ENCODE measurements around the gene HPX. TPM values are rescaled to one million over a fixed set of nuclear protein-coding genes. Genes with fewer than 3 reads are reported as not detected.
"Not testable (repeated sequence)": the region's sequence is repeated elsewhere in the genome, so short reads cannot be mapped to it uniquely, and the experiment has no call there.

HPX gene
- total RNA-seq, 6 experiments from 2014 or later, result 0.29 to 0.76 (median 0.55) TPM

DNA sequence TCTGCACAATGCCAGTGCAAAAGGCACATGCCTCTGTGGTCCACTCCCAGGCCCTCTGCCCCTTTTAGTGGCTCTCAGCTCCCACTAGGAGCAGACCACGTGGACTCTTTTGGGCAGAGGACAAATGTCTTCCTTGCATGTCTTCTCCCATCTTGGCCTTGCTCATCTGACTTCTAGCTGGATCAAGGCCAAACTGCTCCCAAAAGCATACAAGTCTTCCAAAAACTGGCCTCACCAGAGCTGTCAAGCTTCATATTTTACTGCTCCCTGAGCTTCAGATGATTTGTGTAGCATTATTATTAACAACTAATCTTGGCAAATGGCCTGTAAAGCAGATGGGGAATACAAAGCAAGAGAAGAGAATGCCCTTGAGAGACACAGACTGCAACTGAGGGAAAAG is 43.6 kb downstream of the HPX start:
- Mint-ChIP-seq H3K9me3 (no peaks in the 10 kb centered on the region), H3K27me3 (ENCODE audit: insufficient read depth) (no peaks in the 10 kb centered on the region), H3K27ac (peak overlapping the region; percentile 72), H3K4me3 (no peak overlapping the region; the same call in 1 of the 2 replicates), H3K36me3 (ENCODE audit: low read depth) (peaks cover 13% of the 10 kb centered on the region), H3K4me1 (ENCODE audit: low read depth) (peaks cover 34% of the 10 kb centered on the region)
- DNase-seq, result peak; percentile 12
- TF ChIP-seq, protein P1, sequence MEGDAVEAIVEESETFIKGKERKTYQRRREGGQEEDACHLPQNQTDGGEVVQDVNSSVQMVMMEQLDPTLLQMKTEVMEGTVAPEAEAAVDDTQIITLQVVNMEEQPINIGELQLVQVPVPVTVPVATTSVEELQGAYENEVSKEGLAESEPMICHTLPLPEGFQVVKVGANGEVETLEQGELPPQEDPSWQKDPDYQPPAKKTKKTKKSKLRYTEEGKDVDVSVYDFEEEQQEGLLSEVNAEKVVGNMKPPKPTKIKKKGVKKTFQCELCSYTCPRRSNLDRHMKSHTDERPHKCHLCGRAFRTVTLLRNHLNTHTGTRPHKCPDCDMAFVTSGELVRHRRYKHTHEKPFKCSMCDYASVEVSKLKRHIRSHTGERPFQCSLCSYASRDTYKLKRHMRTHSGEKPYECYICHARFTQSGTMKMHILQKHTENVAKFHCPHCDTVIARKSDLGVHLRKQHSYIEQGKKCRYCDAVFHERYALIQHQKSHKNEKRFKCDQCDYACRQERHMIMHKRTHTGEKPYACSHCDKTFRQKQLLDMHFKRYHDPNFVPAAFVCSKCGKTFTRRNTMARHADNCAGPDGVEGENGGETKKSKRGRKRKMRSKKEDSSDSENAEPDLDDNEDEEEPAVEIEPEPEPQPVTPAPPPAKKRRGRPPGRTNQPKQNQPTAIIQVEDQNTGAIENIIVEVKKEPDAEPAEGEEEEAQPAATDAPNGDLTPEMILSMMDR (IDR thresholded peaks at IDR 0.05), result no peak

DNA sequence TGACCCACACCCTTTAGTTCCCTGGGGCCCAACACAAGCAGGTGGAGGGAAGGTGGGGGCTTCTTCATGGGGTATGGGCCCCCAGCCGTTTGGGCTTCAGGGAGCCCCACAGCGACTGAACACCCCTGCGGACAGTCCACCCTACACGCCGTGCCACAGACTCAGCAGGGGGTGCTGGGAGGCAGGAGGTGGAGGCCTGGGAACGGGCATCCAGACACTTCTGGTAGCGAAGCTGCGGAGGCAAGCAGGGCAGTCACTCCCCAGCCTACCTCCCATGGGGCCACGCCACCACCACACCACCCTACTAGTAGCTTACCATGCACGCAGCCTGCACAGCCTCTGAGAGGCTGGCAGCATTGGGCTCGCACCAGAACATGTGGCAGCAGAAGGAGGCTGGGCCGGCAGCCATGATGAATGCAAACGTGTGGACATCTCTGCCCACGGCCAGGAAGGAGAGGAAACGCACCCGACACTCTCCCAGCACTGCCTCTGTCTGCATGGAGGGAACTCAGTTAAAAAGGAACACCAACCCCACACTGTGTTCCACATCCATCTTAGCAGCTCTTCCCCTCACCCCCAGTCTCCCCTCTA is 45.2 kb downstream of the HPX start:
- H3K36me3 Mint-ChIP-seq (ENCODE audit: low read depth), result peaks cover 13% of the 10 kb centered on the region
- H3K9me3 Mint-ChIP-seq, result no peaks in the 10 kb centered on the region
- peaks cover 43% of the 10 kb centered on the region for H3K4me1 Mint-ChIP-seq (ENCODE audit: low read depth)
- no peaks in the 10 kb centered on the region for H3K27me3 Mint-ChIP-seq (ENCODE audit: insufficient read depth)
- TF ChIP-seq, protein P1 (IDR thresholded peaks at IDR 0.05), result no peak
- no peak overlapping the region for H3K4me3 Mint-ChIP-seq
- no peak for DNase-seq
- H3K27ac Mint-ChIP-seq, result no peak overlapping the region

DNA sequence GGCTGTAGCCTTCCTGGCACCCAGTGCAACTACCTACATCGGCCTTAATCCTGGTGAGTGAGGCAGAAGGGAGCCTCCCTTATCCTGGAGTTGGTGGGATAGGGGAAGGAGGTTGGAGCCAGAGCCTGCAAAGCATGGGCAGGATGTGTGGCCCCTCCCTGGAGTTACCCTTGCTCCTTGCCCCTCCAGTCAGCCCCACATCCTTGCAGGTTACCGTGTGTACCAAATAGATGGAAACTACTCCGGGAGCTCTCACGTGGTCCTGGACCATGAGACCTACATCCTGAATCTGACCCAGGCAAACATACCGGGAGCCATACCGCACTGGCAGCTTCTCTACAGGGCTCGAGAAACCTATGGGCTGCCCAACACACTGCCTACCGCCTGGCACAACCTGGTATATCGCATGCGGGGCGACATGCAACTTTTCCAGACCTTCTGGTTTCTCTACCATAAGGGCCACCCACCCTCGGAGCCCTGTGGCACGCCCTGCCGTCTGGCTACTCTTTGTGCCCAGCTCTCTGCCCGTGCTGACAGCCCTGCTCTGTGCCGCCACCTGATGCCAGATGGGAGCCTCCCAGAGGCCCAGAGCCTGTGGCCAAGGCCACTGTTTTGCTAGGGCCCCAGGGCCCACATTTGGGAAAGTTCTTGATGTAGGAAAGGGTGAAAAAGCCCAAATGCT is 46.7 kb downstream of the HPX start:
- Mint-ChIP-seq H3K9me3 (no peaks in the 10 kb centered on the region), H3K27ac (no peak overlapping the region), H3K36me3 (ENCODE audit: low read depth) (peaks cover 8% of the 10 kb centered on the region), H3K4me3 (no peak overlapping the region), H3K27me3 (ENCODE audit: insufficient read depth) (no peaks in the 10 kb centered on the region), H3K4me1 (ENCODE audit: low read depth) (peaks cover 52% of the 10 kb centered on the region)
- DNase-seq, result no peak
- TF ChIP-seq, protein P1 (IDR thresholded peaks at IDR 0.05), result no peak

DNA sequence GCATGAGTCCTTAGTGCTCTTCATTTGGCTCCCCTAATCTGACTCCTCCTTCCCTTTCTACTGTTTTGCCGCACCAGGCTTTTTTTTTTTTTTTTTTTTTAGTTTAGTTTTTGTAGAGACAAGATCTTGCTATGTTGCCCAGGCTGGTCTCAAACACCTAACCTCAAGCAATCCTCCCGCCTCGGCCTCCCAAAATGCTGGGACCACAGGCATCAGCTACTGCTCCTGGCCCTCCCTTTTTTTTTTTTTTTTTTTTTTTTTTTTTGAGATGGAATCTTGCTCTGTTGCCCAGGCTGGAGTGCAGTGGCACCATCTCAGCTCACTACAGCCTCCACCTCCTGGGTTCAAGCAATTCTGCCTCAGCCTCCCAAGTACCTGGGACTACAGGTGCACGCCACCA is 48.5 kb downstream of the HPX start:
- DNase-seq; H3K27me3 Mint-ChIP-seq (ENCODE audit: insufficient read depth); H3K4me3 Mint-ChIP-seq; H3K9me3 Mint-ChIP-seq; H3K27ac Mint-ChIP-seq; H3K36me3 Mint-ChIP-seq (ENCODE audit: low read depth): not testable (repeated sequence)
- peaks cover 57% of the 10 kb centered on the region for H3K4me1 Mint-ChIP-seq (ENCODE audit: low read depth)

DNA sequence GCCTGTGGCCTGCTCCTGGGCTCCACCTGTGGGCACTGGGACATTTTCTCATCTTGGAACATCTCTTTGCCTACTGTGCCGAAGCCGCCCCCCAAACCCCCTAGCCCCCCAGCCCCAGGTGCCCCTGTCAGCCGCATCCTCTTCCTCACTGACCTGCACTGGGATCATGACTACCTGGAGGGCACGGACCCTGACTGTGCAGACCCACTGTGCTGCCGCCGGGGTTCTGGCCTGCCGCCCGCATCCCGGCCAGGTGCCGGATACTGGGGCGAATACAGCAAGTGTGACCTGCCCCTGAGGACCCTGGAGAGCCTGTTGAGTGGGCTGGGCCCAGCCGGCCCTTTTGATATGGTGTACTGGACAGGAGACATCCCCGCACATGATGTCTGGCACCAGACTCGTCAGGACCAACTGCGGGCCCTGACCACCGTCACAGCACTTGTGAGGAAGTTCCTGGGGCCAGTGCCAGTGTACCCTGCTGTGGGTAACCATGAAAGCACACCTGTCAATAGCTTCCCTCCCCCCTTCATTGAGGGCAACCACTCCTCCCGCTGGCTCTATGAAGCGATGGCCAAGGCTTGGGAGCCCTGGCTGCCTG is 49.2 kb downstream of the HPX start:
- TF ChIP-seq, protein P1 (IDR thresholded peaks at IDR 0.05), result no peak
- no peak overlapping the region for H3K27ac Mint-ChIP-seq
- peak overlapping the region; percentile 92 for H3K4me3 Mint-ChIP-seq
- H3K36me3 Mint-ChIP-seq (ENCODE audit: low read depth), result peaks cover 5% of the 10 kb centered on the region
- no peak for DNase-seq
- H3K4me1 Mint-ChIP-seq (ENCODE audit: low read depth), result peaks cover 52% of the 10 kb centered on the region
- H3K27me3 Mint-ChIP-seq (ENCODE audit: insufficient read depth), result no peaks in the 10 kb centered on the region
- no peaks in the 10 kb centered on the region for H3K9me3 Mint-ChIP-seq
